ENCODE measurements around the gene SSBP2. TPM values are rescaled to one million over a fixed set of nuclear protein-coding genes. Genes with fewer than 3 reads are reported as not detected.

The SSBP2 gene
- total RNA-seq (10 to 100 TPM; 68.7 to 89.2 (median 84.6) TPM), polyA plus RNA-seq (10 to 100 TPM in 2 of 3 donors, 1 to 10 TPM in 1; 9.9 to 19.2 (median 14.1) TPM)

- H3K4me1 ChIP-seq = peaks cover 0 to 62% (median 44%) of the 10 kb centered on the region in 4 donors
- DNase-seq = peak; percentile 100
- no peaks in the 10 kb centered on the region for H3K36me3 ChIP-seq
- no peaks in the 10 kb centered on the region for H3K9me3 ChIP-seq
- no peaks in the 10 kb centered on the region for H3K27me3 ChIP-seq
- TF ChIP-seq POLR2A (IDR thresholded peaks at IDR 0.05) (peak; percentile 64 to 67), CTCF (IDR thresholded peaks at IDR 0.05) (no peak), POLR2AphosphoS5 (IDR thresholded peaks at IDR 0.05) (peak; percentile 76 to 85 (median 80)), EP300 (IDR thresholded peaks at IDR 0.05) (peak in 3 of 4 donors; percentile 73 to 90 (median 80))
- 0% methylated on average over 73 of the region's 73 CpGs for WGBS, 2 donors
- peak within 1 kb of the TSS; percentile 82 to 95 (median 86) for H3K4me3 ChIP-seq
- peak within 1 kb of the TSS; percentile 95 to 100 (median 98) for H3K27ac ChIP-seq
- intact Hi-C loops (cut with DNase I) = loop anchor here (1.0 to 5.0 kb wide), 6 partner anchors 36 to 416 kb away; no protein-coding TSS in a partner anchor
Measured at GRCh38 chr5:81751009-81751835, at the start of gene SSBP2. TSS of gene SSBP2 (minus strand) at chr5:81751097. CDS start at chr5:81751042, 55 bp downstream.

GRCh38 chr5:81795666-81796065 lies 44.8 kb upstream of the SSBP2 start:
- H3K27ac ChIP-seq = no peak overlapping the region
- H3K27me3 ChIP-seq = no peaks in the 10 kb centered on the region
- peaks cover 0 to 2% (median 0%) of the 10 kb centered on the region in 4 donors for H3K4me1 ChIP-seq
- H3K4me3 ChIP-seq = no peak overlapping the region
- 80 to 95% methylated on average over 1 of the region's 1 CpG for WGBS, 2 donors
- H3K36me3 ChIP-seq = no peaks in the 10 kb centered on the region
- no peak for DNase-seq
- TF ChIP-seq POLR2AphosphoS5 (IDR thresholded peaks at IDR 0.05) = no peak
- TF ChIP-seq CTCF (IDR thresholded peaks at IDR 0.05) = no peak
- TF ChIP-seq POLR2A (IDR thresholded peaks at IDR 0.05) = no peak
- TF ChIP-seq EP300 (IDR thresholded peaks at IDR 0.05) = no peak
- no peaks in the 10 kb centered on the region for H3K9me3 ChIP-seq
- intact Hi-C loops (cut with DNase I) = no loop called here

- Histone ChIP-seq H3K27me3 (no peaks in the 10 kb centered on the region), H3K9me3 (no peaks in the 10 kb centered on the region), H3K36me3 (no peaks in the 10 kb centered on the region), H3K4me1 (no peaks in the 10 kb centered on the region), H3K4me3 (no peak overlapping the region), H3K27ac (no peak overlapping the region)
- TF ChIP-seq CTCF (IDR thresholded peaks at IDR 0.05) (no peak), POLR2AphosphoS5 (IDR thresholded peaks at IDR 0.05) (no peak), POLR2A (IDR thresholded peaks at IDR 0.05) (no peak), EP300 (IDR thresholded peaks at IDR 0.05) (no peak)
- DNase-seq = no peak
- intact Hi-C loops (cut with DNase I) = no loop called here
- 71 to 80% methylated on average over 4 of the region's 4 CpGs for WGBS, 2 donors
Measured at GRCh38 chr5:81794226-81794625, 43.3 kb upstream of the SSBP2 start.

GRCh38 chr5:81790336-81790735 lies 39.4 kb upstream of the SSBP2 start:
- WGBS, 2 donors = 91 to 92% methylated on average over 9 of the region's 9 CpGs
- no peaks in the 10 kb centered on the region for H3K27me3 ChIP-seq
- H3K27ac ChIP-seq = no peak overlapping the region
- H3K4me1 ChIP-seq = peaks cover 0 to 30% (median 25%) of the 10 kb centered on the region in 4 donors
- DNase-seq = no peak
- no peak overlapping the region for H3K4me3 ChIP-seq
- intact Hi-C loops (cut with DNase I) = no loop called here
- TF ChIP-seq CTCF (IDR thresholded peaks at IDR 0.05) = no peak
- TF ChIP-seq EP300 (IDR thresholded peaks at IDR 0.05) = no peak
- TF ChIP-seq POLR2A (IDR thresholded peaks at IDR 0.05) = no peak
- TF ChIP-seq POLR2AphosphoS5 (IDR thresholded peaks at IDR 0.05) = no peak
- H3K36me3 ChIP-seq = no peaks in the 10 kb centered on the region
- H3K9me3 ChIP-seq = no peaks in the 10 kb centered on the region
